Glomerular visceral epithelial cell (primary cell): ENCODE measurements around the gene LRRC32.

ENCODE experiments used
- DNase-seq: peaks from one replicate; pipeline ENCODE4 v3.0.0-alpha.2; 2016; ENCODE audit errors: extremely low spot score

LRRC32 gene

DNA sequence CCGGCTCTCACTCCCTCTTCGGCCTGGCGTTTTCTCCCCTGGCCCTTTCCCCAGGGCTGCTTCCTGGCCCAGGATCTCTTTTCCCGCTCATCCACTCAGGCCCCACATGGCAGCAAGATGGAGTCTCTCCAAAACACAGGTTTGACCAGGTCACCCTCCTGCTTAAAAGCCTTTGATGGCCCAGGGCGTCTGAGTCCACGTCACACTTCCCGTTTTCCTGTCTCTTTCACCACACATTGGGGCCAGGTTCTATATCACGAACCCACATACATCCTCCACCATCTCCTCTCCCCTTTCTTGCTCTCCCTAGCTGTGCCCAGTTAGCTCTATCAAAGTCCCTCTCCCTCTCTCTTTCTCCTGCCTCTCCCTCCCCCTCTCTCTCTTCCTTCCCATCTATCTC lies 7.8 kb upstream of the LRRC32 start:
- DNase-seq = no peak

GRCh38 chr11:76677458-76677765 lies 6.9 kb upstream of the LRRC32 start:
- DNase-seq = no peak

DNA sequence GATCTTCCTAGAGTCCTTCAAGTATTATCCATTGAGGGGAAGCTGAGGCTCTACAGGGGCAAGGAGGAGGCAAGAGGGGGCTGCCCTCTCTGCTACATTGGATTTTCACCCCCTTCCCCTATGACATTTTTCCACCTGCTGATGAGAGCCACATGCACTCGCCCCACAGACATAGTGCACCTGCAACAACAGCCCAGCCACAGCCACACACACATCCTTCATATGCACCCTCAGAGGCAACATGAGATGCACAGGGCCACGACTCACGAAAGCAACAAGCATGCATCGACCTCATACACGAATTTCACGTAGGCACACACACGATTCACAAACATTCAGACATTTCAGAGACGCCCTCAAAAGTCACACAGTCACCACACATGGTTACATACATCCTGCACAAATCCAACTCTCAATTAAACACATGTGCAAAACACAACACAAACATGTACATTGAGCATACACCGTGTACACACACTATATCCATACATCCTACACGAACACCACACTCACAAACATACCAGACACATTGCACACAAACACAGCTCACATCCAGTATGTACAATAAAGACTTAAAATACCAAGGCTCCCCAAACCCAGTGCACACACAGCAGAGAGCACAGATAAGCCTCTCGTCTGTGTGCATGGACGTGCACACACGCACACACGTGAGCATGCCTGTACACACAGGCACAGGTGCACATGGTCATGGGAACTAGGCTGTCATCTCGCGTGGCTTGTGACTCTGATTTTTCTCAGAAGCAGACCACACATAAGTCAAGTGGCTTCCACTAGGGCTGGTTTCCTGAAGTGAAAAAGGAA lies 6.3 kb upstream of the LRRC32 start:
- DNase-seq = no peak

- peak; percentile 70 for DNase-seq
Observed at GRCh38 chr11:76674517-76675400, 4.2 kb upstream of the LRRC32 start.

- no peak for DNase-seq
Observed at GRCh38 chr11:76673176-76674142, 2.9 kb upstream of the LRRC32 start.

DNA sequence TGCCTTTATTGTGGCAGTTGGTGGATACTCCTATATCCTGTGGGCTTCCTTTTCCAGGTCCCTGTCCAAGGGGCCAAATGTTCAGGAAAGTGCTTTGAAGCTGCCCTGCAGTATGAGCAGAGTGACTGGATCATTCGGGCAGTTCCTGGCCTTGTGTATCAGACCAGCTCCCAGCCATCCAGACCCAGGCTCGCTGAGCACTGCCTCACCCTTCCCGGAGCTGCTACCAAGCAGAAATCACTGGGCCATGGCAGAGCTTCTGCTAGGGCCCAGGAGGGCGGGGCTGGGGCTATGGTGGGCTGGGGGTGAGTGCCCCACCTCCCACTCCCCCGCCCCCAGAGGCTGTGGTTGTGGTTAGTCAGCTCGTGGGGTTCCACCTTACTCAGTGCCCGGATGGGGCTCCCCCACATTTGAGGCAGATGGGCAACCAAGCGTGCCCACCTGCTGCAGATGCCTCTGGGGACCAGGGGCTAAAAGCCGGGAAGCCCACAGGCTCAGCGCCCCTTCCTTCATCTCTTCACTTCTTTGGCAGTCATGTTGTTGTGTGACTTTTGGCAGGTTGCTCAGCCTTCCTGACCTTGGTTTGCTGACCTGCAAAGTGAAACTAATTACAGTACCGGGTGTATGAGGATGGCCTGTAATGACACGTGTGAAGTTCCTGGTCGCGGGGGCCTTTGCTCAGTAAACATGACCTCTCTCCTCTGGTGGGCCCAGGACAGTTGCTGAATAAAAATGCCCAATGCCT lies 2.1 kb upstream of the LRRC32 start:
- peak; percentile 74 for DNase-seq

GRCh38 chr11:76671626-76672309 lies 1.2 kb upstream of the LRRC32 start:
- no peak for DNase-seq

DNA sequence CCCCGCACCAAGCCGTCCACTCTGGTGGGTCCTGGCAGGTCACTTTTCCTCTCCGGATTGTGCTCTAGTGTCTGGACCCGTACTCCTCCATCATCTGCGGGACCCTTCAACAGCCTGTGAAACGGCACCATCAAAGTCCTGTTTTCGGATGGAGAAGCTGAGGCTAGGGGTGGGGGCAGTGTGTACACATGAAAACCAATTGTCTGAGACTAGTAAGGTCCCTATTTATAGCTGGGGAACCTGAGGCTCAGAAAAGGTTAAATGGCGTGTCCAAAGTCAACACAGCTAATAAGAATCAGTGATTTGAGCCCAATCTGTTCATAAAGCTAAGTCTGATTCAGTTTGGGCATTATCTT lies 668 bp upstream of the LRRC32 start:
- DNase-seq = no peak

DNA sequence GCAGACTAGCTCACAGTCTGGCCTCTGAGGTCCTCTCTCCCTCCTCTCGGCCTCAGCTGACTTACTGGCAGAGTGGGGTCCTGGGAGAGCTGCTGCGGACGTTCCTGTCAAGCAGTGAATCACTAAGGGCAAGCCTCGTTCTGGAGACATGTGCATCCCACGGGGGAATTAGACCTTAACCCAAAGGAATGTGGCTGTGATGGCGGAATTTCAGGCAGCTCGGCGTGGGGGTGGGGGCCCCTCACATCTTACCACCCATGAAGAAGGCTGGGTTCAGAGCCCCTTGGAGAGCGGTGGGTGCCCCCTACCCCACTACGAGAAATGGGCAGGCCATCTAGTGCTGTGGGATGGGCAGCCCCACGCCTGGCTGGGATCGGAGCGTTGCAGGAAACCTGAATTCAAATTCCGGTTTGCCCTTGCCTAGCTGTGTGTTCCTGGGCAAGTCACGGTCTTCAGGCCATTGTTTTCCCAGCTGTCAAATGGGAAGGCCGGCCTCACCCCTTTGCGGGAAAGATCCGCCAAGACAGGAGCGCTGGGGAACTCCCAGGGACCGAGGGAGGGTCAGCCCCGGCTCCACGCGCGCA lies 554 bp downstream of the LRRC32 start:
- peak; percentile 68 for DNase-seq

GRCh38 chr11:76668362-76669155 lies 2.0 kb downstream of the LRRC32 start:
- DNase-seq = no peak

DNA sequence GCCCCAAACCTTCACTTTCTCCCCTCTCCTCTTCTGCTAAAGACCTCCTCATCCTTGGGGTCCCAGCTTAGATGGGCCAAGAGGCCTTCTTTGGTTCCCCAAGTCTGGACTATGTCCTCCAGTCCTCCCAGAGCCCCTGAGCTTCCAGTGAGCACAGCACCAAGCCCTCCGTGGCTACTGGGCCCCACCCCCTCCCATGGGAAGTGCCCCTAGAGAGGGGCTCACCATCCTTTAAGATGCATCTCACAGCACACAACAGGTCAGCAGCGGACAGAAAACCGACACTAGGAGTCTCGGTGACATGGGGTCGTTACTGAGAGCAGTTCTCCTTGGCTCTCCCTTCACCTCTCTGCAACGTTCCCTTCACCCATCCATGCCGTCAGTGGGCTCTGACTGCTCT lies 2.7 kb downstream of the LRRC32 start:
- DNase-seq = no peak

DNA sequence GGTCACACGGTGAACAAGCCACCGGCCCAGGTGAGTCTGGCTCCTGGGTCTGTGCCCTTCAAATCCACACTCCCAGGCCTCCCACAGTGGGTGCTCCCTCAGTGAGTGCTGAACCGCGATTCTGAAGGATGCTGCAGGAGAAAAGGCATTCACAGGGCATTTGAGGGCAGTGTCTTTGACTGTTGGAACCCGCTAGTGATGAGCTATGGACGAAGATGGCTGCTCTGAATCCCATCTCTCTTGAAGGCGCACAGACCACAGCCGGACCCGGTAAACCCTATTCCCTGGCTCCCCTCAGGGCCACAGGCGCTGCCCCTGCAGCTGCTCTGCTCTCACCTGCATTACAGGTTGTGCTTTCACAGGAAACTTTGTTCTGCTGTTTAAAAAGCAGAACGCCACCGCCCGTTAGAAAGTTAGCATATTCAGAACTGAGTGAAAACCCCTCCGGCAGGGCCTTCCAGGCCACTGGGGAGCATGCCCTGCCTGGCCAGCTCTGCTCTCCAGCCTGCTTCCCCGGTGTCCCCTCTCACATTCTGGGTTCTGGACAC lies 3.2 kb downstream of the LRRC32 start:
- DNase-seq = no peak

DNA sequence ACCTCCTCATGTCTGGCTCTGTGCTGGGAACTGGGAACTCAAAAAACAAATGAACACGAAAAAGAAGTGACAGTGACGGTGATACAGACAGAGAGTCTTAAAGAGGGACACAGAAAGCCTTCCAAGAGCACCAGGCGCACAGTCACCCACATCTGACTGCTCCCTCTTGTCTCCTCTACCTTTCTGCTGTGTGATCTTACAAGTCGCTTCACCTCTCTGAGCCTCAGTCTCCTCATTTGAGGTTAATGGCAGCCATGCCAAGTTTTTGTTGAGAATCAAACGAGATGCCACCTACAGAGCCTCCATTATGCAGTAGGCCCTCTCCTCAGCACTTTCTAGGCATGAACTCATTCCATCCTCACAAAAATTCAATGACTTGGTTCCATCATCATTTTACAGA lies 3.7 kb downstream of the LRRC32 start:
- DNase-seq = no peak

DNA sequence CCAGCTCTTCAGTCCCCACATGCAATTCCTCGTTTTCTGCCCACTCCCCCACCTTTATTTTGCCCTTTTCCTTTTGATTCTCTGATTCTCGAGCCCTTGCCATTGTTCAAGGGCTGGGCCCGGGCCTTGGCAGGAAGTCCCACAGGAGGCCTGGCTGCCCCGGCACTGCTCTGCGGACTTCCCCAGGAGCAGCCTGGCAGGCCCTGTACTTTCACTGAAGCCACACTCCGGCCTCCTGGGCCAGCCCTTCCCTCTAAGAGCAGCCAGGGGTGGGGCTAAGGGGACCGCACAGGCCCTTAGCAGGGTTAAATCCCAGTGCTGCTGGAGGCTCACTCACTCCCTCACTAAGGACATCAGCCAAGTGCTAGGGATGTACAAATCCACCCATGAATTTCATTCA lies 4.1 kb downstream of the LRRC32 start:
- no peak for DNase-seq

DNA sequence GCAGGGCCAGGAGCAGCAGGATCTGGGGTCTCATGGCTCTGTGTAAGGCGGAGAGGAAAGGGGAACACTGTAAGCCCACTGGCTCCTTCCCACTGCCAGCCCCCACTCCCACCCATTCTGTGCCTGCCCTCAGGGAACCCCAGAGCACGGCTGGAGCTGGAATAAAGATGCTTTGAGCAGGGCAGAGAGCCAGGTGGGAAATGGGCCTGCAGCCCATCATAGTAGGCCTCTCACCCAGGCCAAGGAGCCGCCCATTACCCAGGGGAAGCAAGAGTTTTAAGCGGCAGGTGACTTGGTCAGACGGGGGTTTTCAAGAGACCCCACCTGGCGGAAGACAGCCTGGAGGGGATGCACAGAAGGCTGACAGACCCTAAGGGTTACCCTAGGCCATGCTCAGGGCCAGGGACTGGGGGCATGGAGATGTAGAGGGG lies 4.6 kb downstream of the LRRC32 start:
- DNase-seq = no peak

DNA sequence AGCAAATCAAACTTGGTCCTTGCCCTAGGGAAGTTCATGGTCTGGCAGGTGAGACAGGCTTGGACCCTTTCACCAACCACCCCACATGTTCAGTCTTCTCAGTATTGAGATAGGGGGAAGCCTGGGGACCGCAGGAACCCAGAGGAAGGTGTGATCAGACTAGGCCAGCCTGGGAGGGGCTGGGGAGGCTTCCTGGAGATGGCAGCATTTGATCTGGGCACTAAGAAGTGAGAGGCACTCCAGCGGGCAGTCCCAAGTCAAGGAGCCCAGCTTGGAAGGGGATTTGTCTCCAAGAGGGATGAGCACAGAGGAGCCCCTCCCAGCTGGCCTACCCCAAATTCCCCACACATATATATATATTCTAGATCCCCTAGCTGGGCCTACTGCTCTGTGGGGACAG lies 5.4 kb downstream of the LRRC32 start:
- no peak for DNase-seq

- no peak for DNase-seq
Observed at GRCh38 chr11:76664578-76665061, 5.9 kb downstream of the LRRC32 start.

- no peak for DNase-seq
Observed at GRCh38 chr11:76663912-76664440, 6.6 kb downstream of the LRRC32 start.

DNA sequence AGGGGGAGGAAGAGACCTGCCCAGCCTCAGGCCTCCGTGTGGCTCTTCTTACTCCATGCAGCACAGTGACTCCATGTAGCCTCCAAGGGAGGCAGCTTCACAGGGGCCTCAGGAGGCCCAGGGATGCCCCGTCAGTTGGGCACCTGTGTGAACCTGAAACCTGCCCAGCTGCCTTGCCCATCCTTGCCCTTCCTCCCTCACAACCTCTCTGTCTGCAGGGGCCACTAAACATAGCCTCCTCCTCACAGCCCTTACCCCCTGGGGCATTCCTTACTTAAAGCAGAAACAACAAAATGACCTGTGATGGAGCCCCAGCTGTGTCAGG lies 7.1 kb downstream of the LRRC32 start:
- DNase-seq = no peak
